Measurements from ENCODE around the gene GDPD4.
A peak's percentile ranks its signal among the peaks of the same experiment; 100 is the strongest.

Gene GDPD4

DNA sequence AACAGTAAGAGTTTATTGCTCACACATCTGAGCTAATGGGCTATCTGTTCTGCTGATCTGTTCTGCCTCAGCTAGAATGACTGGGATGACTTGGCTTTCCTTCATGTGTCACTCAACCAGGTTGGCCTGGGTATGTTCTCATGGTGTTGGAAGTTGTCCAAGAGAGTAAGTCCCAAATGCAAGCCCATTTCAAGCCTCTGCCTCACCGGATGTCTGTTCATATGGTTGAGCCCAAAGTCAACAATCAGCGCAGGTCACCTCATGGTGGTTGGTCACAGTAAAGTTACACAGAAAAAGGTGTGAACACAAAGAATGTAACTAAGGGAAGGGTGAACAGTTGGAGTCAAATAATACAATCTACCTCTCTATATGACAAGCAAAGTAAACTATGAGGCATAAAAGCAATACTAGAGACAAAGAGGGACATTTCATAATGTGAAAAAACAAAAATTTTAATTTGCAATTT lies 1.9 kb downstream of the GDPD4 start:
- peak; percentile 33 for DNase-seq (ENCODE audit: low spot score)

DNA sequence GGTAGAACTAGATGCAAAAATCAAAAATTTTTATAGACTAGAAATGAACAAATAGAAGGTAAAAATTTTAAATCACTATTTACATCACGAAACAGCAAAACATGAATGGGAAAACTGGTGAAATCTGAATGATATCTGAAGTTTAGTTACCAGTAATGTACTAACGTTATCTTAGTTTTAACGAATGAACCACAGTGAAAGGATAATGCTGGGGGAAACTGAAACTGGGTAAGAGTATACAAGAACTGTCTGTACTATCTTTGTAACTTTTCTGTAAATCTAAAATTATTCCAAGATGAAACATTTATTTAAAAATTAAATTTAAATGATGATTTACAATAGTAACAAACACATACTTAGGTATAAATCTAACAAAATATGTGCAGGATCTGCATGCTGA lies 7.4 kb downstream of the GDPD4 start:
- DNase-seq (ENCODE audit: low spot score) = no peak

GRCh38 chr11:77289737-77290136 lies 11.7 kb downstream of the GDPD4 start:
- no peak for DNase-seq (ENCODE audit: low spot score)

- DNase-seq (ENCODE audit: low spot score) = no peak
Measured at GRCh38 chr11:77287615-77288273, 13.7 kb downstream of the GDPD4 start.

DNA sequence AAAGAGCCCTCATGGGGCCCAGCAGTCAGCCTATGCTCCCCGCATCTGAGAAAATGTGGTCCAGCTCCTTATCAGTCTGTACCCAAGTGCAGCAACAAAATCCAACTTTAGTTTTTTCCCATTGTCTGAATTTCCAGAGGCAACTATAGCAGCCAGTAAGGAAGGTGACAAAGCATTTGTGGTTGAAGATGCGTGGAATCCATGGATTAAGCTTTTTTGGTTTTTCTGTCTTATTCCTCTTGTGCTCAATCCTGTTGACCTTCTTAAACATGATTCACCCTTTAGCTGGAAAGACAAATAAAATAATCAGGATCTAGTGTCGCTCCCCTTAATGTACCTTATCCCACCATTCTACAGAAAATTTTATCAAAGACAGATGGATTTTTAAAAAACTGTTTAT lies 14.3 kb downstream of the GDPD4 start:
- no peak for DNase-seq (ENCODE audit: low spot score)

DNA sequence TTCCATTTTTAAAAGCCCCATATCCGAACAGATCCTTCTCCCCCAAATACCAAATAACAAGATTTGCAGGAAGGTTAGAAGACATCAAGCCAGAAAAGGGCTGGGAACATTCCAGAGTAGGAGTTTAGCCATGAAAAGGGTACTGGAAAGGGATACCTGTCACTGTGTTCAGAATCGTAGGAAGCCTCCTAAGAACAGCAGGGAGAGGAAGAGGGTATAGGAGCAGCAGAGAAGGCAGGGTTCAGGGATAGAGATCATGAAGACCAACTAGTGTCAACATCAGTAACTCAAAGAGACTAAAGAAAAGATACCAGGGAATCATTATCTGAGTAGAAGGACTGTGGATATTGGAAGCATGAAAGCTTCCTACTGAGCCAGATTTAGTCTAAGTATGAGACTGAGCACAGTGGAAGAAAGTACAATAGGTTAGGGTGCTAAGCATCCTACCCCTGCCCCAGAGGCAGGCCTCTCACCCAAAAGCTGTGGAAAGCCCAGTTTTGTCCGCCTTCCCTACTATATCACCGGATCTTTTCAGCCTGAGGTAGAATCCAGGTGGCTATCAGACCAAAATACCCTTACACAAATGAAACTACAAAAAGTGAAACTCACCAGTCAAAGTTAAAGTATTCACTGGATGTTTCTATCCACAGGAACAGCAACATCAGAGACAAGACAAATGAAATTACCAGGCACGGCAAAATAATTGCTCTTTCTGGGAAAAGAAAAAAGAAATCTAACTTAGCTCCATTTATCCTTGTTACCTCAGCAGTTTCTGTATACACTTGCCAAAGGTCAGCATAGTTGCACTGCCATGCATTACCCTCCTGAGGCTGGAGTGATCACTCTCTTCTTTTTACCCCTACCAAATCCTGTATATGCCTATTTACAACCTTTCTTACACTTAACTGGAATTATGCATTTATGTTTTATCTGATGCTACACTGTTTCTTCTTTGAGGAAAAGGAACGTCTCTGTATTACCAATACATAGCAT lies 16.7 kb downstream of the GDPD4 start:
- no peak for DNase-seq (ENCODE audit: low spot score)

DNA sequence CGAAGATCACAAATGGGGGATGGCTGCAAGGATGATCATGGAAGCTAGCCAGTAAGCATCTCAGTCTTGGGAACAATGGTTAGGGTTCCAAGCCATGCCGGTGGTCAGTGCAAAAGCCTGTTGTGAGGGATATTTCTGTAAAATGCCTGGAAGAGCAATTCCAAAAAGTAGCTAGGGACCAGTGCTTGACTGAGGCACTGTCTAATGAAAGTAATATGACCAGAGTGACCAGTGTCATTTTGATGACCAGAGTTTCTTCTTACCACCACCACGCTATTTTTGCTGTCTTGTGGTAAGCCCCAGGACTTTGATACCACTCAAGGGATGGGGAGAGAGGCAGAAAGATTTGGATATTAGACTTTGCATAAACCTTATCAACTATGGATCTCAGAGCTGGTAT lies 18.4 kb downstream of the GDPD4 start:
- no peak for DNase-seq (ENCODE audit: low spot score)

DNA sequence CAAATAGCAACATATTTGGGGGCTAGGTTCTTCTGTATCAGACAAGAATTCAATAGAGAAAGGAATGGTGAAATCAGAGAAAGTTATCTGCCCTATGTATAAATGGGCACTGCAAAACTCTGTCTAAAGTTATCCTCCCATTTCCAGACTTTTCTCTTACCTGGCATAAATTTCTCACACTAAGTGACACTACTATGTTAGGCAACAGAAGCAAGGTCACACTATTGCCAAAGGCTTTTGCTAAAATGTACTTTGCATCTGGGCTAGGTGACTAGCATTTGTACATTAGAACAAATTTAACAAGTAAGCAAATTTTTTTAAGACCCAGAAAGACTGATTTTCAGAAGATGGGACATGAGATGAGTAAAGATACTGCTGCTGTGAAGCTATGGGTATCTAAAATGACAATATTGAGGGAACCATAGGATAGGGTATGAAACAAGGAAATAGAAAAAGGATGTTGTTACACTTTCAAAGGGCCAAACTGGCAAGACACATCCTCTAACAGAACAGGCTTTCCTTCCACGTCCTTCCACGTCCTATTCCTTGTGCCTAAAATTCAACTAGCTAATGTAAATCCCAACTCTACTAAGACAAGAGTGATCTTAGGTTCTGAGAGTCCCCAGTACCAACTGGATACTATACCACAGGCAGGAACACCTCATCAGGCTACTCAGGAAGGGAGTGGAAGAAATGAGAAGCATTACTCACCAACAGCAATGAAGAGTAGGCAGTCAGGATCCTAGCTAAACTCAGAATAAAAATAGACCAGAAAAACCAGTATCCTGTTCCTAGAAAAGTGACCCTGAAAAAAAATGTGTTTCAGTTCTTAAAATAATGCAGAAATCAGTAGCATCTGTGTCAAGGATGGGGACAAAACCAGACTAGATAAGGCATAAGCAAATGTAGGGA lies 22.6 kb downstream of the GDPD4 start:
- no peak for DNase-seq (ENCODE audit: low spot score)

DNA sequence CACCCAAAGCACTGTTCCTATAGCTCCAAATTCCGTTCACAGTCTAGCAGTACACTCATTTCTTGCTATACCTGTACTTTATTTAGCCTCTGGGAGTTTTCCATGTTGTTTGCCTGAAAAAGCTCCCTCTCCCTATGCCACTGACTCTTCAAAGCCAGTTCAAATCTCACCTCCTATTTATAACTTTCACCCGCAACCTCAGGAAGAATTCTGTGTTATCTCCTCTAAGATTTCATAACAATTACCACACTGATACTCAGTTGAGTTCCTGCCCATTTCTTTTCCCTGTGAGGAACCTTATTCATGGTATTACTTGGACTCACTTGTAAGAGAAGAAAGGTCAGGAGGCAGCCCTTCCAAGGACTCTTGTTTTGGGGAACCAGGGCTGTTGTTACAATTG lies 25.2 kb downstream of the GDPD4 start:
- DNase-seq (ENCODE audit: low spot score) = no peak

DNA sequence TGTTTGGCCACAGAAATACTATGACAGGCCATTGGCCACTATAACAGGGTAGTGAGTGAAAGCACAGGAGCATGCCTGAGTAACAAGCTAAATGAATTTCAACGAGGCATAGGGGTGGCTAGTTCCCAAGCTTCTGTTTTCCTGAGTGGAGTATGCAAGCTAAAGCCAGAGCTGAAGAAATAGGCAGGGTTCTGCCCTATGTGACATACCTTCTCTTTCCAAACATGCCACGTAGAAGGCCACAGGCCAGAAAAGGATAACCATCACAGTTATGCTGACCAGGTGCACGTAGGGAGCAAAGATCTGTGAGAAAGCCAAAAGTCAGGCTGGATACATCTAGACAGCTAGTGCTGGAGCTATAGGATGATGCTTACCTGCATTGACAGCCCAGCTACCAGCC lies 30.6 kb downstream of the GDPD4 start:
- DNase-seq (ENCODE audit: low spot score) = no peak

GRCh38 chr11:77269484-77270123 lies 31.9 kb downstream of the GDPD4 start:
- DNase-seq (ENCODE audit: low spot score) = no peak

- no peak for DNase-seq (ENCODE audit: low spot score)
Measured at GRCh38 chr11:77267962-77268361, 33.5 kb downstream of the GDPD4 start.

GRCh38 chr11:77266766-77267165 lies 34.7 kb downstream of the GDPD4 start:
- no peak for DNase-seq (ENCODE audit: low spot score)

GRCh38 chr11:77262803-77263202 lies 38.7 kb downstream of the GDPD4 start:
- DNase-seq (ENCODE audit: low spot score) = no peak

DNA sequence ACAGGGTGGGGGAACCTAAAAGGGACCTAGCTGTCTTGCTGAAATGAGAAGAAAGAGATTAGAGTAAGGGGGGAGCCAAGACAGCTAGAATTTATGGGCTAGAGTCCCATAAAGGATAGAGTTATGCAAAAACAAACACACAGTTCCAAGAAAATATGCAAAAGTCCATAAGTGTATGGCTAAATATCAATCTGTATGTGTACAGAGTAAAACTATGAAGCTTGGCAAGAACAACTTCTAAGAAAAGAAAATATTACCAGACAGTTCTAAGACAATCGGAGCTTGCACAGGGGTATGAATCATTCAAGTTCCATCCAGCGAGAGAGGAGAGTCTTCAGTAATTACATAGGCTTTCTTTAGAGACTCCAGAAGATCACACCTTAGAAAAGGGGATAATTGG lies 41.8 kb downstream of the GDPD4 start:
- DNase-seq (ENCODE audit: low spot score) = no peak

DNA sequence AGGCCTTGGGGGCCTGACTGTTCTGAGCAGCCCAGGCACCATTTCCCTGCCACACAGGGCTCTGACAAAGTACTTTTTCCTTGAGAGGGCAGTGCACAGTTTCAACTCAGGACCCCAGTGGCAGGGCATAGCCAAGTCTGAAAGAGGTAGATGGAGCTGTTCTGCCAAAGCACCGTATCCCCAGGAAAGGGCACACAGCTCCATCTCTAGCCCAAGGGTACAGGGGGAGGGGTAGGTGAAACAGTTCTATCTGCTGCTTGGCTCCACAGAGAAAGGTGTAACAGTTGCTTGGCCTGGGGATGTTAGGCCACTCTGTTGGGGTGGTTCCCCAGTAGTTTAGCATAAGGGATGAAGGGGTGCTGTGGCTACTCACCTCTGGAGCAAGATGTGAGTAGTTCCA lies 47.8 kb downstream of the GDPD4 start:
- no peak for DNase-seq (ENCODE audit: low spot score)

DNA sequence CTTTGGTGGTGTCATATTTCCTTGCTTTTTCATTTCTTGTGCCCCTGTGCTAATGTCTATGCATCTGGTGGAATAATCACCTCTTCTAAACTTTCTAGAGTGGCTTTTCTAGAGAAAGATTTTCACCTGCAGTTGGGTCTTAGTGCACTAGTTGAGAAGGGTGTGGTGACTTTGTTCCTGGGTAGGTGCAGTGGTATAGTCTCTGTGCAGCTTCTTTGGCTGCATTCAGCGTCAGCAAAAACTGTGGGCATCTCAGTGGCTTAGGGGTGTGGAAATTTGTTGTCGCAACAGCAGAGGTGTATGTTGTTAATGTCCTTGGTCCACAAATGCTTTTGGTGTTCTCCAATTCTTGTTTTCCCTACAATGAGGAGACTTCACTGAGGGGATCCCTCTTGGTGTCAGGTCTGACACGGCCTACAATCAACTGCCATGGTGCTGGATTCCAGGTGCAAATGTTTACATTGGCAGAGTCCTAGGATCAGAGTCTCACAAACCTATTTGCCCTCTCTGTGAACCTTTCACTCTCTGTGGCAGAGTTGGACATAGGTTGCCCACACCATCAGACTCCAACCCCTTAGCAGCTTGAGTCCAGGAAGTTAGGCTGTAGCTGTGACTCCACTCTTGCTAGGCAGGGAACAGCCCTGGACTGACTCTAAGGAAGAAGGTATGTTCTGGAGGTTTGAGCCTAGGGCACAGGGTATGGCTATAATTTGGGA lies 48.8 kb downstream of the GDPD4 start:
- DNase-seq (ENCODE audit: low spot score) = no peak

GRCh38 chr11:77250881-77251640 lies 50.4 kb downstream of the GDPD4 start:
- DNase-seq (ENCODE audit: low spot score) = no peak

DNA sequence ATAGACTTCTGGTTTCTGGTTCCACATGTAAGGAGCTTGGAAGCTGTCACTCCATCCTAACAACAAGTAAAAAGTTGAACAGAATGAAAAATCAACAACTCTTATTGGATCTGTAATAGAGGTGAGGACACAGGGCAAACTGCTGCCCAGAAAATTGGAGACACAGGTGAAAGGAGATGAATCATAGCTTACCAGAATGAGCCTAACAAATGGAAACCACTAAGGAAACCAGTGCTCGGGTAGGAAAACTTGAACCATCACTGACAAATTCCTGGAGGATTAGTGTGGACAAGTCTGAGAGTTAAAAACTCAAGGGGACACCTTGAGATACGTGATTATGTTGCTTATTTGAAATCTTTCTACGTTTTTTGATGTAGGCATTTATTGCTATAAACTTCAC lies 52.1 kb downstream of the GDPD4 start:
- DNase-seq (ENCODE audit: low spot score) = no peak

- DNase-seq (ENCODE audit: low spot score) = no peak
Measured at GRCh38 chr11:77244277-77245027, 57.0 kb downstream of the GDPD4 start.

Data from hematopoietic multipotent progenitor cell treated with erythropoietin and hydrocortisone succinate and interleukin-3 and kit ligand, for 17 days (in vitro differentiated cells).